ENCODE results near the gene SRRM1. TPM values are rescaled to one million over a fixed set of nuclear protein-coding genes. Genes with fewer than 3 reads are reported as not detected.
"Not testable (repeated sequence)": the region's sequence is repeated elsewhere in the genome, so short reads cannot be mapped to it uniquely, and the experiment has no call there.

The SRRM1 gene
- total and polyA plus RNA-seq, 7 donors, result 31.2 to 78.4 (median 63.0) TPM

DNA sequence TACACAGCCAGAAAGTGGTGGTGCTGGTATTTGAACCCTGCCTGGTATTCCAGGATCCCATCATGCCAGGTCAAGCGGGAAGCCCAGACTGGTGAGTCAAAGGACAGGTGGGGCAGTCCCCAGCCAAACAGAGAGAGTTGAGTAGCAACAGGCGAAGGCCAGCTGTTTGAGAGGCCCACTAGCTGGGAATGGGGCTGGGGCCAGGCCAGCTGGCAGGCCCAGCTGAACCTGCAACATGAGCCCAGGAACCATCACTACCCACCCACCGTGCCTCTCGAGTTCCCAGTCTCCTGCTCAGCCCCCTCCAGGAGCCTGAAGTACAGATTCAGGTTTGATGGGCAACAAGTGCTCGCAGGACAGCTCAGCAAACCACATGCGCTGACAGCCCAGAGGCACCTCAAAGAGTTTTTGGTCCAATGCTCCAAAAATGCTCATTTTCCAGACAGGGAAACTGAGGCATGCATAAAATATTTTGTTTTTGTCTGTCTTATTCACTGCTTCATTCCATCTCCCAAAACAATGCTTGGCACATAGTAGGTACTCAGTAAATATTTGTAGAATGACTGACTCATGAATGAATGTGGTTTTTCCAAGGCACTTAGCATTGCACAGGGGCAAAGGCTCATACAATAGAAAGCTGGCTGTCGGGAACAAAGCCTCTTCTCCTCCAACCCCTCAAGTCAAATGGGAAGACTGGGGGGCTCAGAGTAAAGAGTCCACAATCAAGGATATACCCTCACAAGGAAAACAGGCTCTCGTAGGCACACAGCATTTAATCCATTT lies 59.6 kb downstream of the SRRM1 start:
- no peaks in the 10 kb centered on the region for H3K36me3 ChIP-seq (ENCODE audit: insufficient read depth in 1 of 2, low read depth in 1 of 2)
- TF ChIP-seq, protein P1, sequence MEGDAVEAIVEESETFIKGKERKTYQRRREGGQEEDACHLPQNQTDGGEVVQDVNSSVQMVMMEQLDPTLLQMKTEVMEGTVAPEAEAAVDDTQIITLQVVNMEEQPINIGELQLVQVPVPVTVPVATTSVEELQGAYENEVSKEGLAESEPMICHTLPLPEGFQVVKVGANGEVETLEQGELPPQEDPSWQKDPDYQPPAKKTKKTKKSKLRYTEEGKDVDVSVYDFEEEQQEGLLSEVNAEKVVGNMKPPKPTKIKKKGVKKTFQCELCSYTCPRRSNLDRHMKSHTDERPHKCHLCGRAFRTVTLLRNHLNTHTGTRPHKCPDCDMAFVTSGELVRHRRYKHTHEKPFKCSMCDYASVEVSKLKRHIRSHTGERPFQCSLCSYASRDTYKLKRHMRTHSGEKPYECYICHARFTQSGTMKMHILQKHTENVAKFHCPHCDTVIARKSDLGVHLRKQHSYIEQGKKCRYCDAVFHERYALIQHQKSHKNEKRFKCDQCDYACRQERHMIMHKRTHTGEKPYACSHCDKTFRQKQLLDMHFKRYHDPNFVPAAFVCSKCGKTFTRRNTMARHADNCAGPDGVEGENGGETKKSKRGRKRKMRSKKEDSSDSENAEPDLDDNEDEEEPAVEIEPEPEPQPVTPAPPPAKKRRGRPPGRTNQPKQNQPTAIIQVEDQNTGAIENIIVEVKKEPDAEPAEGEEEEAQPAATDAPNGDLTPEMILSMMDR (IDR thresholded peaks at IDR 0.05), result no peak
- H3K27me3 ChIP-seq (ENCODE audit: insufficient read depth in 3 of 3, low read length in 2 of 3), result no peaks in the 10 kb centered on the region
- DNase-seq, result peak in 1 of 2 donors; percentile 31
- intact Hi-C loops (cut with DNase I), result loop anchor here in 1 of 2 donors (5.0 kb wide), 1 partner anchor 45 kb away; the partner anchor contains the start of gene CLIC4
- no peaks in the 10 kb centered on the region for H3K9me3 ChIP-seq
- H3K4me1 ChIP-seq, result no peaks in the 10 kb centered on the region
- H3K27ac ChIP-seq, result no peak overlapping the region
- WGBS, 3 donors, result 44 to 53% (median 48%) methylated on average over 8 of the region's 8 CpGs
- H3K4me3 ChIP-seq, result no peak overlapping the region
- peak; percentile 44 to 78 (median 72) for ATAC-seq

DNA sequence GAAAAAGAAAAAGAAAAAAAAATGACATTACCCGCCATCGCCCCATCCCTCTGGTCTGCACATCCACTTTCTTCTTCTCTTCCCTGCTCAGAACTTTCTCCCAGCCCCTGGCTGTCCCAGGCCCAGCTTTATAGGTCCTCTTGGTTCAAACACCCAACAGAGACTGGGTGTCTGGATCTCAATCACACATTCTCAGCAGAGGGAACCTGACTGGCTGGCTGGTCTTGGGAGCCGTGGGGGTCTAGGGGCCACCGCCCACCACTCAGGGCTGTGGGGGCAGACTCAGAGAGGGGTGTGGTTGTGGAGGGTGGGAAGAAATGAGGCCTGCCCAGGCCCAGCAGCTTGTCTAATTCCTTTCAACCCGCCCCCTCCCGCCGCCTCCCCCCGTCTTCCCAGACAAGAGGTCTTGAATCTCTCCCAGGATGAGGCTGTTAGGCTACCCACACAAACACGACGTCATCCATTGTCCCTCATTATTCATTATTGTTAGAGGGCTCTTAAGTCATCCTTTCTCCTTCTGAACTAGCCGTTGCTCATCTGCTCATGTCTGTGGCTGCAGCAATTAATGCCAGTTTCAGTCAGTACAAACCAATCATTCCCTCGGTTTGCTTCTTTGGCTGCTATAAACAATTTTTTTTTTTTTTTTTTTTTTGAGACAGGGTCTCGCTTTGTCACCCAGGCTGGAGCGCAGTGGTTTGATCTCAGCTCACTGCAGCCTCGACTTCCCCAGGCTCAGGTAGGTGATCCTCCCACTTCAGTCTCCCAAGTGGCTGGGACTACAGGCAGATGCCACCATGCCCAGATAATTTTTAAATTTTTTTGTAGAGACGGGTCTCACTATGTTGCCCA lies 61.5 kb downstream of the SRRM1 start:
- no peak for ATAC-seq
- no peaks in the 10 kb centered on the region for H3K9me3 ChIP-seq
- no peaks in the 10 kb centered on the region for H3K4me1 ChIP-seq
- H3K27me3 ChIP-seq (ENCODE audit: insufficient read depth in 3 of 3, low read length in 2 of 3), result no peaks in the 10 kb centered on the region
- no peaks in the 10 kb centered on the region for H3K36me3 ChIP-seq (ENCODE audit: insufficient read depth in 1 of 2, low read depth in 1 of 2)
- H3K4me3 ChIP-seq, result no peak overlapping the region
- peak overlapping the region; percentile 43 for H3K27ac ChIP-seq
- no peak for DNase-seq
- intact Hi-C loops (cut with DNase I), result loop anchor here in 1 of 2 donors (5.0 kb wide), 1 partner anchor 43 kb away; the partner anchor contains the start of gene CLIC4
- TF ChIP-seq, protein P1 (IDR thresholded peaks at IDR 0.05), result no peak
- WGBS, 3 donors, result 63 to 75% (median 64%) methylated on average over 16 of the region's 16 CpGs

DNA sequence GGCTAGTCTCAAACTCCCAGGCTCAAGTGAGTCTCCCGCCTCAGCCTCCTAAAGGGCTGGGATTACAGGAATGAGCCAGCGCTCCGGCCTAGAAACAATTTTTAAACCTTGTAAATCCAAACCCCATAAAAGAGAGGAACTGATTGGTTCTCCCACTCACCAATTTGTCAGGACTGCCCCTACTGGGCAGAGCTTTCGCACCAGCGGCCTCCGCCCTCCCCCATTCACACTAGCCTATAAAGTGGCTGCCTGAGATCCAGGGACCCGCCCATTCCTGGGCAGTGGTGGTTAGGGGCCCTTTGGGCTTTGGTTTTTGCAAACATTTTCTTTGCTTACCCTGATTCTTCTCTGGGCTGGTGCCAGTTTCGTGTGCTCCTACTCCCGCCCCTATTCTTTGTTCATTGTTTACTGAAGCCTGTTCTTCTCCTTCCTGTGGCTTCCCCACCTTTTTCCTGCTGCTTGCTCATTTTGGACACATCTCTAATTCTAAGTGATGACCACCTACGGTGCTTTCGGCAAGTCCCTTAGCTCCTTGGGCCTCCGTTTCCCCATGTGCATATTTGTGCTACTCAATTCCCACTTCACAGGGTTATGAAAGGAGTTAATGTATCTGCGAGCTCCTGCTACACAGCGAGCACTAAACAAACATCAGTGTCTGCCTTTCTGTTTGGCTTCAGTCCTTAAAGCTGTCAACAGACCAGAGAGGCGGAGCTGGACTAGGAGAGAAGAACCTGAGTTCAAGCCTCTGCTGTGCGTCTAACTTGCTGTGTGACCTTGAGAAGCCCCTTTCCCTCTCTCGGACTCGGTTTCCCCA lies 62.4 kb downstream of the SRRM1 start:
- no peak overlapping the region for H3K4me3 ChIP-seq
- WGBS, 3 donors, result 52 to 61% (median 56%) methylated on average over 18 of the region's 18 CpGs

DNA sequence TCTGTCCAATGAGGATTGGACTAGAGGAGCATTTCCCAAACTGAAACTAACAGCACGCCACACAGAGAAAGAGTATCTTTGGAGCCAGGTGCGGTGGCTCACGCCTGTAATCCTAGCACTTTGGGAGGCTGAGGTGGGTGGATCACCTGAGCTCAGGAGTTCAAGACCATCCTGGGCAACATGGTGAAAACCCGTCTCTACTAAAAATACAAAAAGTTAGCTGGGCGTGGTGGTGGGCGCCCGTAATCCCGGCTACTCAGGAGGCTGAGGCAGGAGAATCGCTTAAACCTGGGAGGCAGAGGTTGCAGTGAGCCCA lies 62.9 kb downstream of the SRRM1 start:
- H3K4me1 ChIP-seq; DNase-seq; intact Hi-C loops (cut with DNase I); ATAC-seq; H3K4me3 ChIP-seq; H3K9me3 ChIP-seq; H3K27me3 ChIP-seq (ENCODE audit: insufficient read depth in 3 of 3, low read length in 2 of 3); H3K36me3 ChIP-seq (ENCODE audit: insufficient read depth in 1 of 2, low read depth in 1 of 2): not testable (repeated sequence)
- H3K27ac ChIP-seq, result peak overlapping the region; percentile 66
- 96 to 98% (median 97%) methylated on average over 9 of the region's 9 CpGs for WGBS, 3 donors

More for the DNA sequence above, 62.4 kb downstream of the SRRM1 start:
- ATAC-seq (peak; percentile 53 to 84 (median 76)), DNase-seq (peak; percentile 72 to 82)
- intact Hi-C loops (cut with DNase I), result no loop called here
- Histone ChIP-seq H3K27me3 (ENCODE audit: insufficient read depth in 3 of 3, low read length in 2 of 3) (no peaks in the 10 kb centered on the region), H3K36me3 (ENCODE audit: insufficient read depth in 1 of 2, low read depth in 1 of 2) (no peaks in the 10 kb centered on the region), H3K27ac (peak overlapping the region; percentile 66), H3K9me3 (no peaks in the 10 kb centered on the region), H3K4me1 (no peaks in the 10 kb centered on the region)
- TF ChIP-seq, protein P1 (IDR thresholded peaks at IDR 0.05), result no peak
